ENCODE measurements around the gene PISD.

The PISD gene

DNA sequence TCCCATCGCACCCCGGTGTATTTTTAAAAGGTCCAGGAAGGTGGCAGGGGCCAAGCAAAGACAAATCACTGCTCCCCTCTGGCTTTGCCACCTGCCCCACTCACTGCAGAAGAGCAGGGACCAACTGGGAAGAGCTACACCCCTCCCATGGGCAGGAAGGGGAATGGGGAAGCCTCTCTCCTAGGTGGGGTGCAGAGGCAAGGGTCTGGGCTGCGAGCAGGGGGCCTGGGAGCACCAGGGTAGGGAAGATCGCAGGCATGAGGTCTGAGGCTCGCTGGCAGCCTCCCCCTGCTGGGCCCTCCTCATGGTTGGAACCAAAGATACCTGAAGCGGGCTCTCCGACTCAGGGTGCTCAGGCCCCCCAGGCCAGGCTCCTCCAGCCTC, 36.8 kb downstream of the PISD start:
- no peak for DNase-seq

DNA sequence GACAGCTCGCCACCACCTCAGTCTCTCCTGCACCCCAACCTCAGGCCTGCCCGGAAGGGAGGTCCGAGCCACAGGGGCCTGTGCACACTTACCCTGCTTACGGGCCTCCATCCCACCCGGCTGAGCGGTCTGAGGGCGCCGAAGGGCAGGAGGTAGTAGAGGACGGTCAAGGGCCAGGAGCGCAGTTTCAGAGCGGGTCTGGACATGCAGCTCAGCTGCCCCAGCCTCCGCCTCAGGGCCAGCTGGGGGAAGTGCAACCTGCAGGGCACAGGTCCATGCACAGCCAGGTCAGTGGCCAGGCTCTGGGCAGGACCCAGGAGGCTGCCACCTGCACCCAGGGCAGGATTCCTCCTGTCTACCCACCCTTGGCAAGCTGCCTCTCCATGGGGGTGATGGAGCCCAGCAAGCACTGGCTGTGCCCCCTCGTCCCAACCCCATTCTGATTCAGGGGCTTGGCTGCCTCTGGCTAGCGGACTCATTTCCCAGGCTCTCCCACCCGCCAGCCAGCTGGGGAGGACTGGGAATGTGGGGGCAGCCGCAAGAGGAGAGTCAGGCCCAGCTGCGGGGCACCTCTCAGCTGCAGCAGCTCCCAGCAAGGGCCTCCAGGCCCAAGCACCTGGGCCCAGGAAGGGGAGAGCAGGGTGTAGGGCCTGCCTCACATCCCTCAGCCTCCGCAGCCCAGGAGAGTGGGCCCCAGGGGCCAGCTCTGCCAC, 38.3 kb downstream of the PISD start:
- no peak for DNase-seq

DNA sequence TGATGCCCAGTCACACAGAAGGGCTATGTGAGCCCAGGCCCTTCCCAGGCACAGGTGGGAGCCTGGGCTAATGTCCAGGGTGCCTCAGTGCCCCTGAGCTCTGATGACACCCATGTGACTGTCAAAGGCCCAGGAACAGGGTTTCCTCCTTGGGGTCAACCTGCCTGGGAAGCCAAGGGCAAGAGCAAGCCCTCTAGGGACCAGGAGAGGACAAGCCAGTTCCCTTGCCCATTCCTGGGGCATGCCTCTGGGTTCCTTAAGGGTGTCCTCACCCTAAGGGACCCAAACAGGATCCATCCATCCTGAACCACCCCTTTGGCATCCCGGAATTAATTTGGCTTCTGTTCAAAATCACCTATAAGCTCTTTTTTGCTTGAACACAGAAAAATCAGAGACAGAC, 39.0 kb downstream of the PISD start:
- no peak for DNase-seq

DNA sequence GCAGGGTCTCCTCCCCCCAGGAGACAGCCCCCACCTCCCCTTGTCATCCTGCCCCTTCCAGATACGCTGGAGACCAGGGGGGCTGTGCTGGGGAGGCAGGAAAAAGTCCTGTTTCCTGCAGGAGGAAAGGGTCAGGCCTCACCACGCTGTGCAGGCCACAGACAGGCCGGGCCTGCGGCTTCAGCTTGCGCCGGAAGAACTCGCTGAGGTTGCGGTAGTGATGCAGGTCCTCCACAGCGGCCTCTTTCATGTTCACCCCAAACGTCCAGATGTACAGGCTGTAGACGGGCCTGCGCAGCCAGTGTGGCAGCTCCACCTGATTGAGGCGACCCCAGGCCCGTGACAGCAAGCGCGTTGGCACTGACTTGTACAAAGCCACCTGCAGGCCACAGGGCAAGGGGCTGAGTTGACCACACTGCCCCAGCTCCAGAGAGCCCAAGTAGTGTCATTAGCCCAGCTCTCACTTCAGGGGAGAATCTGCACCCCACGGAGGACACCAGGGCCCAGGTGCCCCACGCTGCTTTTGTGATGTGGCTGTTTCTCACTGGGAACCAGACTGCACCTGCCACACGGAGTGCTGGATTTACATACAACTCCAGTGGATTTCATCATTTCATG, 40.4 kb downstream of the PISD start:
- no peak for DNase-seq

DNA sequence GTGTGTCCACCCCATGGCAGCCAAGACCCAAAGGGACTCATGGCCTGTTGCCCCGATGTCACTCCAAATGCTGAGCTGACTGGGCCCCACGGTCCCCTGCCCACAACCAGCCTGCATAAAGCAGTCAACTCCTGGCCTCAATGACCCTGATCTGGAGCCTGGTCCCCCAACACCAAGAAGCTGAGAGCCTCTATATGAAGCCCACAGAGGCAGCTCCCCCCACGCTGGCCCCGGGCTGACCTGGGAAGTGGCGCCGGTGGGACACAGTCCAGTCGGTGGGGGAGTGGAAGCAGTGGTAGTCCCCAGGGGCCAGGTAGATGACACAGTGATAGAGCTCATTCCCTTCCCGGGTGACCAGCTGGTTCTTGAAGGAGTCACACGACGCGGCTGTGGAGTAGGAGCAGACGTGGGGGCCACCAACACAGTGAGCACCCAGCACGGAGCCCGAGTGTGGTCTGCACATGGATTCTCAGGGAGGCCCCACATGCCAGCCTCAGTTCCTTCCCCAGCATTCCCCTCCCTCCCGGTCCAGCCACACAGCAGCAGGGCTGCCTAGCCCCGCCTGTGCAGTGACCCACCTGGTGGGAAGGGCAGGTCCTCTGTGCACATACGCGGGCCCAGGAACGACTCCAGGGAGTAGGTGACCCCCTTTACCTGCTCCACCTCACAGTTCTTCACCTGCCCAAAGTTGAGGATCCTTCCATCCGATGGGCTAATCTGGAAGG, 41.1 kb downstream of the PISD start:
- no peak for DNase-seq

DNA sequence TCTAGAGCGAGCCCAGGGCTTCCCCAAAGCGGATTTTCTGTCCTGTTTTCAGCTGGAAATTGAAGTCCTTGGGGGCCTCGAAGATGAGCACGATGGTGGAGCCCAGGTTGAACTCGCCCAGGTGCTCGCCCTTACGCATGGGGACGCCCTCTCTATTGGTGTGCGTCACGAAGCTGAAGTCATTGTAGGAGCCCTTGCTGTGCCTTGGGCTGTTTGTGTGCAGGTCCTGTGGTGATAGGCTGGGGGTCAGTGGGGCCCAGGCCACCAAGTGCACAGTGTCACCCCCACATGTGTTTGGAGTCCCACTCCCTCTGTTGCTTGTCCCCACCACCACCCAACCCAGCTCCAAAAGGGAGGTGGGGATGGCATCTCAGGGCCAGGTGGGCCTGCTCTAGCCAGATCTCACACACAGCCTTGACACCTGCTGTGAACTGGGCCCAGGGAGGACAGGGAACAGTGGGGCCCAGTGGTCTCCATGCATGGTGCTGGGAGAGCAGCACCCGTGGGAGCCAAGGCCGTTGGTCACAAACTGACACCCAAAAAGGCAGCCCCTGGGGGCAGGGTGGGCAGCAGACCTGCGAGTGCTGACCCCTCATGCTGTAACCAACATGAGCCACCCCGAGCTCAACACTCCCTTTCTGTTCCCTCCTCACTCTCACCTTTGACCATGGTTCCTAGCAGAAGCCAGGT, 42.3 kb downstream of the PISD start:
- no peak for DNase-seq

DNA sequence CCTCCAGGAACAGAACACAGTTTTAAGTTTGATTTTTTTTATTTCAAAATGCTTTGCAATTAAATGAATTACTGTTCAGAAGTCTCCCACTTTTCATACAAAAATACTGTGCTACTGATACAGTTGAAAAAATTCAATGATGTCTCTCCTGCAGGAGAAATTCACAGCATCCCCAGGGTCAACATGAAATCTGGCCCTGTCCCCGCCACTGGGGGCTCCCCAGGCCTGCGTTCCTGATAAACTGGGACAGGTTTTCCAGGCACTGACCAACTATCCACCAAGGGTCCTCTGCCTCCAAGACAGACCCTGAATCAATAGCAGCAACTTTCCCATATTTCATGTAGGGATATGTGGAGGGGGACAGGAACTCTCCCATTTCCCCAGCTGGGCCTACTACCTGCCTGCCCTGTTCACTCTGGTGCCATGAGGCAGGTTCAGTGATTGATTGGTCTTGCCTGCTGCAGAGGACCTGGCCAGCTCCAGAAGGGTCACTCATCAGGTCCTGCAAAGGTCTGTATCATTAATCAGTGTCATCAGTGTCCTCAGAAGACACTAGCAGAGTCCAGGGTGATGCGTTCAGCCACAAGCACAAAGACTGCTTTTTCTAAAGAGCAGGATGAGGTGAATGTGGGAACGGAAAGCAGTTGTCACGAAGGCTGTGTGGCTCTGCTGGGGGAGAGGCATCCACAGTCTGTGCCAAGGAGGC, 43.4 kb downstream of the PISD start:
- no peak for DNase-seq

DNA sequence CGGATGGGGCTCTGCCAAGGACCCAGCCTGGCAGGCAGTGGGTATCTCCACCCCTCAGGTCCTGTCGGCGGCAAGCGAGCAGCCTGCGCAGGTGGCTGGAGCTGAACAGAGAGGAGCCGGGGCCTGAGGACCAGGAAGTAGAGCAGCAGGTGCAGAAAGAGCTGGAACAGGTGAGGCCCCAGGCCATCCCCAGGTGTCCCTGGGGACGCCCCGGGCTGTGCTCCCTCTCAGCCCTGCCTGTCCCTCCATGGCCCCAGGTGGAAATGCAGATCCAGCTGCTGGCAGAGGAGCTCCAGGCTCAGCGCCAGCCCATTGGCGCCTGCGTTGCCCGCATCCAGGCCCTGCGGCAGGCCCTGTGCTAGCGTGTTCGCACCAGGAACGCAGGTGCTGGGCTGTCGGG, 44.0 kb downstream of the PISD start:
- DNase-seq = peak; percentile 30

DNA sequence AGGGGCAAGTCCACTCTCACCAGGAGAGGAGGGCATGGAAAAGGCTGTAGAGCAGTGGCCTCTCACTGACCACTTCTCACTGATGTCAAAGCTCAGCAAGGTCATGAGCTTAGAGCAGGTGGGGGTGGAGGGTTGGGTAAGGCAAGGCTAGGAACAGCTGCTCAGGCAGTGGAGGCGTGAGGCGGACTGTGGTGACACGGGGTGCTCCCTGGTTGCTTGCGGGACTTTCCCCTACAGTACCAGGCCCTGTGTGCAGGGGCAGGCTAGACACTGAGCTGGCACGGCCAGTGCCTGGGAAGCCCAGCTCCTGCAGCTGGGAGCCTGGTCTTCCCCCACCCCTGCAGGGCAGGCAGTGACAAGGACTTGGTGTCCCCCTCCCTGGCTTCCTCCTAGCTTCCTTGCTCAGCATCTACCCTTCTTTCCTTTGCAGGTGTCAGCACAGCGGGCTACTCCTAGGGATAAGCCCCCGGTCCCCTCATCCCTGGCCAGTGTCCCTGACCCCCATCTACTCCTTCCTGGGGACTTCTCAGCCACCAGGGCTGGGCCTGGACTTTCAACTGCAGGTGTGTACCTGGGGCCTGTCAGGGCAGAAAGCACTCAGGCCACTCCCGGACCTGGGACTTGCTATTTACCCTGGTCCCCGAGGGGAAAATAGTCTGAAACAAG, 45.6 kb downstream of the PISD start:
- DNase-seq = no peak

DNA sequence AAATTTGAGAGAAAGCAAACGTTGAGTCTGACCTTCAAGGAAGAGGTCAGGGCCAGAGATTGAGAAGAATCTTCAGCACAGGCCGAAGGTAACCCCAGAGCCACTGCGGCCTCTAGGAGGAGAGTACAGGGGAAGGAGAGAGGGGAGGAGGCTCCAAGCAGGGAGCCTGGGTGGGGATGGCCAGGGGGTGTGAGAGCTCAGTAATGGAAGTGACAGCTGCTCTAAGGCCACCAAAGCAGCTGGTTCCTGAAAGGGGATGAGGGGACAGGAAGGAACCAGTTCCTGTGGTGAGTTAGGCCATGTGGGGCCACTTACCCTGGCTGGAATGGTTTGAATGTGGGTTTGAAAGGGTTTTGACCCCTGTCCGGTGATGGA, 46.1 kb downstream of the PISD start:
- DNase-seq = no peak

DNA sequence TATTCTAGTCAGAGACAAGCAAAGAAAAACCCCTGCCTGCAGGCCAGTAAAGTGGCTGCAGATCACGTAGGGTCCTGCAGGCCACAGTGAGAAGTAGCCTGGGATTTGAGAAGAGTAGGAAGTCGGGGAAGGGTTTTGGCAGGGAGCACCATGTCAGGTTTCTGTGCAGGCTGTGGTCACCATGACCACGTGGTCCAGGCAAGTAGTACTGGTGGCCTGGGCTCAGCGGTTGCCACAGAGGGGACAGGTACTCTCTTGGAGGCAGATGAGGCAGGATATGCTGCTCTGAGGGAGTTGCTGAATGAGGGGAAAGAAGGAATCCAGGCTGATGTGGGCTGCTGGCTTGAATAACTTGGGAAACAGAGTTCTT, 46.5 kb downstream of the PISD start:
- DNase-seq = no peak

DNA sequence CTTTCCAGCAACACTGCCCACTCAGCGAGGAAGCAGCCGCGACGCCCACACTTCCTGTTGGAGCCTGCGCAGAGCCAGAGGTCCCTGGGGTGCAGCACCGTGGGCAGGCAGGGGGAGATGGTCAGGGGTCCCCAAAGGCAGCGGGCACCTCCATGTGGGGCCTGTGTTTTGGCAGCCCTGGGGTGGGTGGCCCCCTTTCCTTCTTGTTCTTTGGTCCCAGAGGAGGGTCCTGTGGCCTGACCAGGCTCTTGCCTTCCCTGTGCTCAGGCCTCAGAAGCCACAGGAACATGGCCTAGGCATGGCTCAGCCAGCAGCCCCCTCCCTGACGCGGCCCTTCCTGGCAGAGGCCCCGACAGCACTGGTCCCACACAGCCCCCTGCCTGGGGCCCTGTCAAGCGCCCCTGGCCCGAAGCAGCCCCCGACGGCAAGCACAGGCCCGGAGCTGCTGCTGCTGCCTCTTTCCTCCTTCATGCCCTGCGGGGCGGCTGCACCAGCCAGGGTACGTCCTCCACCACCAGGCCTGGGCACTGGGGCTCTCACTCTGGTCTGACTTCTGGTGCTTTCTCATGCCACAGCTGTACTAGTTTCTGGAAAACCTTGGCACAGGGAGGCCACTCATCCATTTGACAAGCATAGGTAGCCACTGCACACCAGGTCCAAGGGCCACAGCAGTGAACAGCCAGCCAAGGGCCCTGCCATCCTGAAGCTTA, 47.1 kb downstream of the PISD start:
- DNase-seq = no peak

DNA sequence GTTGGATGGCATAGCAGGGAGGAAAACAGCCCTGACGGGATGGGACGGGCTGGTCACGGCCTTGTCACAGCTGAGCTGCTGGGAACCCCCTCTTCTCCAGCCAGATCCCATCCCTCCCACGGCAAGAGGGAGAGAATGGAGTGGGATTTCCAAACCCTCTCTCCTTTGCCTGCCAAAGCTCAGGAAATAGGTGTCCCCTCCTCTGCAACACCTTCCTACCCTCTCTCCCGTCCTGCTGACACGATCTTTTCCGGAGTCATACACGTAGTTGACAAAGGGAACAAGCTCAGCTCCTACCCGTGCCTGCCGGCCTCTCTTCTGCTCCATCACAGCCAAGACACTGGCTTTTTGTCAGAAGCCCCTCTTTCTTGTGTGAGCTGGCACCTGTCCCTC, 48.1 kb downstream of the PISD start:
- DNase-seq = no peak

DNA sequence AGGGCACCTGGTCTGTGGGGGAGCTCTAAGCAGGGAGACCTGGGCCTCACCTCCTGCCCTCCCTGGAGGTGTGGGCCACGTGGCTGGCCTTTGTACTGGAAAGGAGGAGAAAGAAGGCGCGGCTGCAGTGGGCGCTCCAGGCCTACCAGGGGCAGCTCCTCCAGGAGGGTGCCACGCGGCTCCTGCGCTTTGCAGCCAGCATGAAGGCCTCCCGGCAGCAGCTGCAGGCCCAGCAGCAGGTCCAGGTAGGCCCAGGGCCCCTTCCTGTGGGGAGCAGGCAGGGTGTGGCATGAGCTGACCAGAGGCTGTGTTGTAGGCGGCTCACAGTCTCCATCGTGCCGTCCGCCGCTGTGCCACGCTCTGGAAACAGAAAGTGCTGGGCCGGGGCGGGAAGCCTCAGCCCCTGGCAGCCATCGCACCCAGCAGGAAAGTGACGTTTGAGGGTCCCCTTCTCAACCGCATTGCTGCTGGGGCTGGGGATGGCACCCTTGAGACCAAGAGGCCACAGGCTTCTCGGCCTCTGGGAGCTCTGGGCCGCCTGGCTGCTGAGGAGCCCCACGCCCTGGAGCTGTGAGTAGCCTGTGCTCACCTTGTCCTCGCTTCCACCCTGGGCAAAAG, 48.6 kb downstream of the PISD start:
- no peak for DNase-seq

DNA sequence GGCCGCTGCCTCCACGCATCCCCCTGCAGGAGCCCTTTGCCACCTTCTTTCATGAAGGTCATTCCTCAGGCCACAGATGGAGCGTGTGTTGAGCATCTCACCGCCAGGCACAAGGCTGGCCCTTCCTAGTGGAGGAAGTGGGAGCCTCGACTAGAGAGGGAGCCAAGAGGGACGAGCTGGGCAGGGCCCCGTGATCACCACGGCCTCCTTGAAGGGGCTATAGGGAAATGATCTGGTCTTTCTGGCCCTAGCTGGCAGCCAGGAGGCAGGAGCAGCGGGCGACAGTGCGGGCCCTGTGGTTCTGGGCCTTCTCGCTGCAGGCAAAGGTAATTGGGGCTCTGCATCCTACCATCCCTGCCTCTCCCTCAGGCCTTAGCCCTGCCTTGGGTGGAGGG, 49.1 kb downstream of the PISD start:
- DNase-seq = no peak

DNA sequence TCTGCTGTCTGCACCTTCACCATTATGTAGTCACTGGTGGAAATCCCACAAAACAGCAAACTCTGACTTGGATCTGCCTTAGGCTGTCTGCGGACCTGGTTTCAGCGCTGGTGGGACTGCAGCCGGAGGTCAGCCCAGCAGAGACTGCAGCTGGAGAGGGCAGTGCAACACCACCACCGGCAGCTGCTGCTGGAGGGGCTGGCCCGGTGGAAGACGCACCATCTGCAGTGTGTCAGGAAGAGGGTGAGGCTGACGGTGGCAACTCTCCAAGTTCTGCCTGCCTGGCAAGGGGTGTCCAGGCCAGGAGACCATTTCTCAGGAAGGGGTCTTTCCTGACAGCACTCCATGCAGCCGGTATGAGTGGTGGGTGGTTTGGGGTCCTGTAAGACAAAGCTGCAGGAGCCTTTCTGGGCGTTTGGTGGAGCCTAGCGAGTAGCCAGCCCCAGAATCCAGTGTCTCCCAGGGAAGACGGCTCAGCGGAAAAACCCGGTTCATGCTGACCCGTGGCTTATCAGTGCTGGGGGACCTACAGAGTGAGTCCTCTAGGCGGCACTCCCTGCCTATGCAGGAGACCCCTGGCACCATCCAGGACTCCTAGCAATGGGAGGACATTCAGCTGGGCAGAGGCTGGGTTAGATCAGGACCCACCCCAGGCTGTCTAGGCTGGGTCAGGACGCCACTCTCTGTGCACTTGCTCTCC, 50.8 kb downstream of the PISD start:
- no peak for DNase-seq

DNA sequence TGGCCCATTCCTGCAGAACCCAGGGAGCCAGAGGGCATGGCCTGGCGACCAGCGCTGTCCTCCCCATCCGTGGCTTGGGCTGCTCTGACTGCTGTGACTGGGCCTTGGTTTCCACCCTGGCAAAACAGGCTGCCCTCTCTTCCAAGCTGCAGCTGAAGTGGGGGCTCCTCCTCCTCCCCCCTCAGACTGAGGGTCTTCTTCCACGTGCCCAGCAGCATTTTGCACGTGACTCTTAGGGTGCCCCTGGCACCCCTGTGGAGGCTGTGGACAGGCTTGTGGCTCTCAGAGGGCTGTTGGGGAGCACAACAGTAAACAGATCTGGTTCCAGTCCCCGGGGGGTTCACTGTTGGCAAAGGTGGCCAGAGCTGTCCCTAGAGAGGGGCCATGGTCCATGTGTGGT, 51.4 kb downstream of the PISD start:
- DNase-seq = no peak

DNA sequence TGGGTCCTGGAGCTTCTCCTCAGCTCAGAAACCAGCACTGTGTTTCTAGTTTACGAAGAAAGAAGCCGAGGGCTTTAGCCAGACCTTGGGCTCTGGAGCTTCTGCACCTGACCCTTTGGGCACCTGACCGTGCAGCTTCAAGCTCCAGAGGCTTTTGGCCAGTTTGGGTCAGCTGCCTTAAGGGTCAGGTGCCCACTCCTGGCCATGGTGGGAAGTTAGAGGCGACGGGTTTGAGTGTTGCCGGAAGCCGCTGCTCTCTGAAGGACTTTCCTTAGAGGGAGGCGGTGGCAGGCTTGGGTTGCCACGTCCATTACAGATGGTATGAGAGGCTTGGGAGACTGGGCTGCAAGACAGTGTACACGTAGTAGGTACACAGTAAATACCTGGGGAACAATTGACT, 52.3 kb downstream of the PISD start:
- DNase-seq = no peak

DNA sequence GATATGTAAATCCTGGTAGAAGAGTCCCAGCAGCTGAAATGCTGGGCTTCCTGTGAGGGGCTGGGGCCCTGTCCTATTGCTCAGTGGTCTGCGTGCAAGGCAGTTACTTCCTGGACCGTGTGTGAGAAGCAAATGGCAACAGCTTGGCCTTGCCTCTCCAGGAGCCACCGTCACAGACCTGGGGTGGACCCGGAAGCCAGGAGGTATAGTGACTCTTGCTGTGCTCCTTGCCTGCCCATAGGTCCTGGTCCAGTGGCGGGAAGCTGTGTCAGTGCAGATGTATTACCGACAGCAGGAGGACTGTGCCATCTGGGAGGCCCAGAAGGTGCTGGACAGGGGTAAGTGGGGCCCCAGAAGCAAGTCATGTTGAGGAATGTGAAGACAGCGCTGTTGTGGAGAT, 54.3 kb downstream of the PISD start:
- DNase-seq = no peak

DNA sequence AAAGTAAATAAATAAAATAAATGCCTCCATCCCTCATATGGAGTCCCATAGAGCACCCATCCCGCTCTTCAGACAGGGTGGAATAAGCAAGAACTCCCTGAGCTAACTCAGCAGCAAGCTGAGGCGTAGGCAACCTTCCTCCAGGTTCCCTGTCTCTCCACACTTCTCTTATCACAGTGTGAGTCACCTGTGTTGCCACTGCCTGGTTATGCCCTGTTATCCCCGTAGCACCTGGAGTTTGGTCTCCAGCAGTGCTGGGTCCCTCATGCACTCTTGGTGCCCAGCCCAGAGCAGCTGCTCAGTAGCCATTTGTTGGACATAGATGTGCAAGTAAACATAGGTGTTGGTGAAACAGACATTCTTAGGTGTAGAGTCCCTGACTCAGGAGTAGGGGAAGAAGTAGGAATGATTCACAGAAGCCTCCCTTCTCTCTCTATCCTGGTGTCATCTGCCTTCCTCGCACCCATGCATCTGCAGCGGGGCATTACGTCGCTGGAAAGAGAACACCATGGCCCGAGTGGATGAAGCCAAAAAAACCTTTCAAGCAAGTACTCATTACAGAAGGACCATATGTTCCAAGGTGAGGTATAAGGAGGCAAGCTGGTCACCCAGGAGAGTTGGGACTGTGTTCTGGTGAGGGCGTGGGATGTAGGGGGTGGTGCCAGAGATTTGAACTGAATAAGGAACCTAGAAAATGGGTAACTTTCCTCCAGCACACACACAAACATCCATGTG, 56.0 kb downstream of the PISD start:
- no peak for DNase-seq

Measured in NCI-H1417 treated with DMSO at 0.1 percent for 48 hours (cell line).